Activated CD4-positive, alpha-beta T cell treated with anti-CD3 and anti-CD28 coated beads, Interleukin-2, amount 50 U/mL, for 24 hours (primary cell): ENCODE results near the gene DYNLL2.
"Not testable (repeated sequence)": the region's sequence is repeated elsewhere in the genome, so short reads cannot be mapped to it uniquely, and the experiment has no call there.

Experiments used
- DNase-seq, 2 donors: peaks; one replicate each; pipeline ENCODE4 v3.0.0-alpha.2; 2020; ENCODE audit warnings: low read depth in 1 of 2, low spot score in 1 of 2

DYNLL2 gene

DNA sequence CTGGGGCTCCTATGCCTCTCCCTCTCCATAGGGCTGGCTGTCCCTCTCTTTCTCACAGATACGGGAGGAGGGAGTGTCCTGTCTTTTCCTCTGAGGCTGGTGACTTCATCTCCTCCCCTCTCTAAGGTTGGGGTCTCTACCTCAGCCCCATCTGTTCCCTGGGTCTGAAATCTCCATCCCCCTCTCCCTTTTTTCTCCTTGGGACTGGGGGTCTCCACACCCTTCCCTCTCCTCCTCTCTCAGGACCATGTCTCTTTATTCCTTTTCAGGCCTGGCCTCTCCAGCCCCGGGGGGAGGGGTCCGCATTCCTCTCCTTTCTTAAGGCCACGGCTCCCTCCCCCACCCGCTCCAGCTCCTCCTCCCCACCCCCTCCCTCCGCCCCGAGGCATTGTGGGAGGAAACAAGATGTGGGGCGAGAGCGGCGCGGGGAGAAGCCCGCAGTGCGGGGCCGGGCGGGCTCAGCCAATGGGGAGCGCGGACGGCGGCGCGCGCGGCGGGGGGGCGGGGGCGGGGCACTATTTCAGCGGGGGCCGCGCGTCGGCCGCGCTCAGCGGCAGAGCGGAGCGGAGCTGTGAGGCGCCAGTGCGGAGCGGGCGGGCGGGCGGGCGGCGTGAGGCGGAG lies at the start of gene DYNLL2:
Gene DYNLL2 (plus strand): TSS at position 550 of the 621 bp plus-strand sequence. CDS start 3,672 bp downstream, outside the sequence.
- peak; percentile 76 to 90 for DNase-seq

GRCh38 chr17:58039975-58040374 lies 43.2 kb upstream of the DYNLL2 start:
- DNase-seq: no peak

GRCh38 chr17:58040386-58040785 lies 42.8 kb upstream of the DYNLL2 start:
- DNase-seq: no peak

GRCh38 chr17:58041161-58041560 lies 42.1 kb upstream of the DYNLL2 start:
- DNase-seq: no peak

- DNase-seq: no peak
These were observed 39.7 kb upstream of the DYNLL2 start for GRCh38 chr17:58043221-58044181.

DNA sequence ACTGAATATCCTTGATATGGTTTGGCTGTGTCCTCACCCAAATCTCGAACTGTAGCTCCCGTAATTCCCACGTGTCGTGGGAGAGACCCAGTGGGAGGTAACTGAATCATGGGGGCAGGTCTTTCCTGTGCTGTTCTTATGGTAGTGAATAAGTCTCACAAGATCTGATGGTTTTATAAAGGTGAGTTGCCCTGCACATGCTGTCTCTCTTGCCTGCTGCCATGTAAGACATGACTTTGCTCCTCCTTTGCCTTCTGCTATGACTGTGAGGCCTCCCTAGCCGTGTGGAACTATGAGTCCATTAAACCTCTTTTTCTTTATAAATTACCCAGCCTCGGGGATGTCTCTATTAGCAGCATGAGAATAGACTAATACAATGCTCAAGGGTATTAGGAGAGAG lies 39.0 kb upstream of the DYNLL2 start:
- not testable (repeated sequence) for DNase-seq

DNA sequence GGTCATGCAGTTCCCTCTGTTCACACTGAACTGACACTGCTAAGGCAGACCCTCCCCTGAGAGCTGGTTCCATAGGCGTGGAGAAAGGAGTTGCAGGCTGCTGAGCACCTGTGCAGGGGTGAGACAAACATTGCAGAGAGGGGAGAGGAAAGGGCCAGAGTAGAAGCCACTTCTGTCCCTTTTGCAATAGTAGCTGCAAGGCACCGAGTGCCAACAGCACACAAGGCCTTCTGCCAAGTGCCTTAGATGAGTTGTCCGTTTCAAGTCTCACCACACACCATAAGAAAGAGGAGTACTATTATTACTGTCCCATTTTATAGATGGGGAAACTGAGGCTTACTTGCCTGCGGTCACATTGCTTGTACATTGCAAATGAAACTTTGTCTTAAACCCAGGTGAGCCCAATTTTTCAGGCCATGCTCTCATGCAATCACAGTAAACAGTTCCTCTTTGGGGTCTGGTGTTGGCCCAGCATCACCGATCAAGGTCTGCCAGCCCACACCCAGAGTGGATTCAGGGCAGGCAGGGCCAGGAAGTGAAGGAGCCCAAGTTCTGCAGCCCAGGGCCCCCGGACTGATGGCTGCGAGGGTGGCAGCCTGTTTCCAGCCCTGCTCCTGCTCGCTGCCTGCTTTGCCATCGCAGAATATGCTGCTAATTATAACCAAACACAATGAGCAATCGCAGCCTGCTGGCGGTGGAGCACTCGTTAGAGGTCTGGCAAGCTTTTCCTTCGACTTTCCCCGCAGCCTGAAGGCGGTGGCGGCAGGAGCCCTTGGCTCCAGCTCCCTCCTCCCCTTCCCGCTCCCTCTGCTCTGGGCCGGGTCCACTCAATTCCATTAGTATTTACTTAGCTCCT lies 36.8 kb upstream of the DYNLL2 start:
- no peak for DNase-seq

DNA sequence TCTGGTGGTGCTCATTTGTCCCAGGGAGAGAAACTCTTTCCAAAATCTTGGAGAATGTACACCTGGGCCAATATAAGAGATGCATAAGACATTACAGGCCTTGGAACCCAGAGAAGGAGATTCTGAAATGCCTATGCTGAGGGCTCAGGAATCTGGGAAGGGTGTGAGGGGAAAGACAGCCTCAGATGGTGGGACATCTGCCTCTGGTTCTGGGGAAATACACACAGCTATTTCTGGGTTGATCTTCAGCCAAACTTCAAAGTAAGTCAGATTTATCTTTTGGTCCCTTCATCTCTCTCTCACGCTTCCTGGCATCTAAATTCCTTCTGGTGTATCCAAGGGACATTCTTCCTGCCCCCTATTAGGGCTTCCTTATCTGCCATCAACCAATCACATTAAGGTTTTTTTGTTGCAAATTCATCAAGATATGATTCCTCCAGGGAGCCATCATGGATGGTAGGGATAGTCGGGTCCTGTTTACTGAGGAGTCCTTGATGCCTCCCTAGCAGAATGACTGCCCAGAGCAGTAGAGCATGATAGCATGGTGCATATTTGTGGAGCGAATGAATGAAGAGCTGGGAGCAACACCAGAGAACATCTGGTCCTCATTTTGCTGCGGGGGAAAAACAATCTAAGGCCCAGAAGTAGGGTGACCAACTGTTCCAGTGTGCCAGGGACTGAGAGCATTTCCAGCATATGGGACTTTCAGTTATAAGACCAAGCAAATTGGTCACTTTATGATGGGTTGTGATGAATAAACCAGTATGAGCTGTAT lies 35.7 kb upstream of the DYNLL2 start:
- no peak for DNase-seq

DNA sequence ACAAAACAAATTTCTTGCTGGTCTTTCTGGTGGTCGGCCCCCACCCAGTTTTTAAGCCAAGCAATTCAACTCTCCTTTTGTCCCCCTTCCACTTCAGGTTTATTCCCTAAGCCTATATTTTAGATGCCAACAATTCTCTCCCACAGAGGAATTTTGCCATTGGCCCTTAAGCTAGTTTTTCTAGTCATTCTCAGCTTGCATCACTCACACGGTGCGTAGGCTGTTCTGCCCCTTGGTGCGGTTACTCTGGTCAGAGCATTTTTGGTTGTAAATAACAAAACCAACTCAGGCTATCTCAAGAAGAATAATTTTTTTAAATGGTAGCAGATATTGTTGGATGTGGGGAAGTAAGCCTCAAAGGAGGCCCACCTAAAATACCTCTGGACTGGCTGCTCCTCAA lies 33.7 kb upstream of the DYNLL2 start:
- DNase-seq: no peak

DNA sequence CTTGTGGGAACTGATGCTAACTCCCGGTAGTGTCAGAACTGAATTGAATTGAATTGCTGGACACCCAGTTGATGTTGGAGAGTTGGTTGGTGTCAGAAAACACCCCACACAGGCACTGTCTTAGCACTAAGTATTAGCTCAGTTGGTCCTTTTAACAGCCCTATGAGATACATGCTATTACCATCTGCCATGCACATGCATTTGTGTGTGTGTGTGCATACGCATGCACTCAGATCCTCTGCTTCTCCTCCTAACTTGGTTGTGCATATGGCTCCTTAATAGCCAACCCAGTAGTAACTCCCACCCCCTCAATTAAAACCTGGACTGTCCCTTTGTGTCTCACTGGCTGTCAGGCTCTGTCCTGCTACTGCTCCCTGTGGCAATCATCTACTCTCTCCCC lies 32.3 kb upstream of the DYNLL2 start:
- no peak for DNase-seq

DNA sequence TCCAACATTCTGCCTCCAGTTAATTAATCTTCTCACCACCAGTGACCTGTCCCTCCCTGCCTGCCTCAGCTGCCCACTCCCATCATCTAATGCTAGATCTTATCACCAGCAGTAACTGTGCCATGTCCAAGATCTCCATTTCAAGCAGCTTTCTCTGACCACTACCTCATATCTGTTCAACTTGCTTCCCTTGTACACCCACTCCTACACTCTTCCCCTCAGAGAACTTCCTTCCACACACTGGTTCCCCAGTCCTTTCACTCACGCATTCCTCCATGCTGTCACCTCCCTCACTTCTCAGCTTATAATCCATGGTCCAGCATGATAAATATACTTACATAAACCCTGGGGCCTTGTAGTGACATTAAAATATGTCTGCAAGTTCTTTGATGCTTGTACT lies 31.8 kb upstream of the DYNLL2 start:
- no peak for DNase-seq

DNA sequence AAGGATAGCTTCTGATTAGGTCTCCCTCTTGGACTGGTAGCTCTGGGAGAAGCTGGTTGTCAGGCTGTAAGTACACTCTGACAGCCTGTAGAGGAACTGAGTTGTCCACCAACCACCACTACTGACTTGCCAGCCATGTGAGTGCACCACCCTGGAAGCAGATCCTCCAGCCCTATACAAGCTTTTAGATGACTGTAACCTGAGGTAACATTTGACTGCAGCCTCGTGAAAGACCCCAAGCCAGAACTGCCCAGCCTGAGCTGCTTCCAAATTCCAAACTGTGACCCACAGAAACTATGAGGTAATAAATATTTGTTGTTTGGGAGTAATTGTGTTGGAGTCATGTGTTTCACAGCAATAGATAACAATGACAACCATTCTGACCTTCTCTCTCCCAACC lies 30.8 kb upstream of the DYNLL2 start:
- DNase-seq: no peak

- no peak for DNase-seq
These were observed 30.1 kb upstream of the DYNLL2 start for GRCh38 chr17:58052945-58053715.

DNA sequence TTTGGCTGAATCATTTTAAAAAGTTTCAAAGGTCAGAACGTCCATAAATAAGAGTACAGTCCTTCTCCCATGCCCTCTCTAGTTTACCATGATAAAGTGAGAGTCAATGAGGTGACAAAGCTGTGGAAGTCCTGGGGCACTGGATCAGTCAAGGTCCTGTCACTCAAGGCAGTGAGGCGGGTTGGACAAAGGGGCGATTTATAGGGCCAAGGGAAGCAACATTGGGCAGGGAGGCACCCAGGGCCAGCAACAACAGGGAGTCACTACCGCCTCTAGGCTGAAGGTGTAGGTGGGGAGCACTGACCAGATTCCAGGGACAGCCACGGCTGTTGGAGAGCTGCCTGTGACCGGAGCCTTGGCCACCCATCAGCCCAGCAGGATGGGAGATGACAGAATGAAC lies 28.6 kb upstream of the DYNLL2 start:
- no peak for DNase-seq

DNA sequence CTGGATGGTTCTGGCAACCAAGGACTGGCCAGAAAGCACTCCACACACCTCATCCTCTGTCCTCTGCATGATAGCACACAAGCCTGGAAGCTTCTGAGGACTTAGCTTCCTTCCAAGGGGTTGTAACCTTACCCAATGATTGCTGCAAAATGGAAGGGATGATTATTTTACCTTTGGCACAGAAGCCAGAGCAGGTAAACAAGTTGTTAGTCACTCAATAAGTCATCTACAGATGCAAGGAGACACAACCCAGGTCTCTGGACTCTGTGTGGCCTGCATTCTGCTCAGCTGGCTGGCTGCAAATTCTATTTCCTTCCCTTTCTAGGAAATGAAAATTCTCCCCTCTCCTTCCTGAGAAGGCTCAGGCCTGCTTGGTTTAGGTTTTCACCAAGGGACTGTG lies 26.7 kb upstream of the DYNLL2 start:
- no peak for DNase-seq

DNA sequence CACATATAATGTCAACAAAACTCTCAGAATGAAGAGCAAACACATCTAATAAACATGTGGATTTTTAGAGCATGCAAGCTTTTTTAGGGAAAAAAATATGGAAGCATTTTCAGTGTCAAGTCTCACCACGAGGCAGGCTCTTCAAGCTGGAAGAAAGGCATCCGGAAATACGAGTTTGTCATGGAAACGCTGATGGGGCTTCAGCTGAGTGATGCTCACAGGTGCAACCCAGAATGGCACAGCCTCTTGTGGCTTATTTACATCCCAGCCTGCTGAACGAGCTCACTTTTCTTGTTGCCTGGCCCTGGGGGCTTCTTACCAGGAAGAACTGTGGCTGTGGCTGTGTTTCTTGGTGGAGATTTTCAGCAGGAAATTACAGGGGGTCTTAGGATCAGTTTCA lies 24.1 kb upstream of the DYNLL2 start:
- DNase-seq: no peak

- DNase-seq: no peak
These were observed 22.5 kb upstream of the DYNLL2 start for GRCh38 chr17:58060596-58061191.

- DNase-seq: no peak
These were observed 21.5 kb upstream of the DYNLL2 start for GRCh38 chr17:58061672-58062071.

DNA sequence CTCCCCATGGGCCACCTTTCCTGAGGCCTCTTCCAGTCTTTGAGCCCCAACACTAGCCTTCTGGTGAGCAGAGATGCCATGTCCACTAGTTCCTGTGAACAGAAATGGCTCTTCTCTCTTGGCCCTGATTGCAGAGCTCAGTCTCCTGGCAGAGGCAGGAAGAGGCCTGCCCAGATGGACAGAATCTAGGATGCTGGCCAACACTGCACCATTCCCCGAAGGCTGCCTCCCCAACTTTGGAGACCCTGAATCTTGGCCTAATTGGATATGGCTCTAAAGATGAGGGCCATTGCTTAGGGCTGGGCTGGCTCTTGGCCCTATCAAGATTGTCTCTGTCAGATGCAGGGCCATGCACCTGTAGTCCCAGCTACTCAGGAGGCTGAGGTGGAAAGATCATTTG lies 18.0 kb upstream of the DYNLL2 start:
- no peak for DNase-seq

- no peak for DNase-seq
These were observed 16.8 kb upstream of the DYNLL2 start for GRCh38 chr17:58066401-58066800.
